ENCODE measurements around the gene TMEM92.
"Not testable (repeated sequence)": the region's sequence is repeated elsewhere in the genome, so short reads cannot be mapped to it uniquely, and the experiment has no call there.

The TMEM92 gene

DNA sequence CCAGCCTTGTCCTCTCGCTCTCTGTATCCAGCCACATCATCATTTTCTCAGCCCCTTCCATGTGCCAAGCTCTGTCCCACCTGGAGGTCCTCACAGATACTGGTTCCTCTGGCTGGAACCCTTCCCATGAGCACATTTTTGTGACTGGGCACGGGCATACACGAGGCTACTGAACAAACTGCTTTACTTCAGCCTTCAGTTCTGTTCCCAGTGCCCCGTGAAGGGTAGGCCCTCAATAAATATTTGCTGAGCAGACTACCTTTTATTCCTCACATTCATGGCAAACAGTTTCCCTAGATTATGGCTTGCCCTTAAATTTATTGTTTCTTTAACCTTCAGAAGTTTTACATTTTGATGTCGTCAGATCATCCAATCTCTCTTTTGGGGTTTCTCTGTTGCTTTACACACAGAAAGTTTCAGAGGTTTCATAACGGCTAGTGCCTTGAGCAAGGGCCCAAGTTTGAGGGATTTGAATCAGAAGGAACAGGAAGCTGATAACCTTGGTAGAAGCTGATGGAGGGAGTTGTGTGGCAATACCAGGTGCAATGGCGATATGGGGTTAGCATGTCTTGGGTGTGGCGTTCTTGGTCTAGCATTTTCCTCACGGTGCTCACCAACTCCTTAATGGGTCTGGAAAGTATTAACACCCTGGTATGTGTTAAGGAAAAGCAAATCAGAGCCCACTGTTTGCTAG is 27.8 kb downstream of the TMEM92 start:
- DNase-seq (ENCODE audit: low read depth), result no peak

DNA sequence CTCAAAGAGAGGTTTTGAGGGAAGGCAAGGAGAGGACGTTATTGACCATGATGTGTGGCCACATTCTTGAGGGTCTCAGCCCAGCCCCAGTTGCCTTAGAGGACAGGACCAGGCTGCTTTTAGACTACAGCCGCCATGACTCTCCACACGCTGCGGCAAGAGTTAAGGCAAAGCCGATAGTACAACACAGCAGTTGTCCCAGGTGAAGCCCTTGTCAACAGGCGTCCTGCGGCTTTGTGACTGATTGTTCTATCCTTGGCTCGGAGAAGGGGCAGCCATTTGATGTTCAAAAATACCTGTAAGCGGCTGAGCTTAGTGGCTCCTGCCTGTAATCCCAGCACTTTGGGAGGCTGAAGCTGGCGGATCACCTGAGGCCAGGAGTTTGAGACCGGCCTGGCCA is 28.8 kb downstream of the TMEM92 start:
- no peak for DNase-seq (ENCODE audit: low read depth)

DNA sequence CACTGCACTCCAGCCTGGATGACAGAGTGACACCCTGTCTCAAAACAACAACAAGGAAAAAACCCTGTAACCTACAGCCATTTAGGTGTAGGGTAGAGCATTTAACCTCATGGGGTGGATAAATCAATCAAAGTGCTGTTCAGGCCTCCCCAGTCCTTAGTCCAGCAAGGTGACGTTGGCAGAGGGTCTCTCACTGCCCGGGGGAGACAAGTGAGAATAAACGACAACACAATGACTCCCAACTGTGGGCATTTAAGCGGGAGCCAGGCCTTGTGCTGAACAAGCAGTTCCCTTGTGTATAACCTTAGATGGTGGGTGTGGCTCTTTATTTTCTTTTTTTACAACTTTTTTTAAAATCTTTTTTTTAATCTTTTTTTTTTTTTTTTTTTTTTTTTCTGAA is 29.3 kb downstream of the TMEM92 start:
- DNase-seq (ENCODE audit: low read depth), result no peak

DNA sequence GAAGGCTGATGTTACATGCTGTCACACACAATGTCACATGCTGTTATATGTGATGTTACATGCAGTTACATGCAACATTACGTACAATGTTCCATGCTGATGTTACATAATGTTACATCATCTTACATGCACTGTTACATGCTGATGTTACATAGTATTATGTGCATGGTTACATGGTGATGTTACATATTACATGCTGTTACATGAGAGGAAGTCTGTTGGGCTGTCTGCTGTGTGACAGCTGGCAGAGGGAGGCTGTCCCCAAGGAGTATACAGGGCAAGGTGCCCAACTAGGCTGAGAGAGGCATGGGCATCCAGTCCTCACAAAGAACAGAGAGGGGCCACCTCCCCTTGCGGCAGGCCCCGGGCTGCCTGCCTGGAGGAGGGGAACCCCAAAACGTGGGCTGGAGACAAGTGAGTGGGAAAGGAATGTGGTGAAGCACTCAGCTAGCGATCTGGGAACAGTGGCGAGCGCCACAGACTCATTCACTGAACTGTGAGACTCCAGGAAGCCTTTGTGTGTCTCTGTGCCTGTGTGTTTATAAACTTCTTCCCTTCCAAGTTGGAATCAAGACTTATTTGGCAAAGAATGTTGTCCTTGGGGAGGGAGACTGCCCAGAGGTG is 30.6 kb downstream of the TMEM92 start:
- DNase-seq (ENCODE audit: low read depth), result no peak

DNA sequence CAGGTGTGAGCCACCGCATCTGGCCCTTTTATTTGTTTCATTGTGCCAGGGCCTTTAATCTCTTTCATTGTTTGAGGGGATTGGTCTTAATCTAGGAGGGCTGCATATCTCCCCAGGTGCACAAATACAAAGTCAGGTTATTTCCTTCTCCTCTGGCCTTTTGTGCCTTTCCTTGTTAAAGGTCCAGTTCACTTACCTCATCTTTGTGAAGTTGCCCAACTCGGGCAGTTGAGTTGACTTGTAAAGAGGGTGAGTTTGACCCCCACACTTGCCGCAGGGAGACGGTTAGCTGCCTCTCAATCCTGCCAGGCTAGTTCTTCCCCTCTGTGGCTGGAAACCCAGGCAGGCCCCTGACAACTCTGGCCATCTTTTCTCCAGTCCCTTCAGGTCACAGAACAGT is 33.4 kb downstream of the TMEM92 start:
- no peak for DNase-seq (ENCODE audit: low read depth)

DNA sequence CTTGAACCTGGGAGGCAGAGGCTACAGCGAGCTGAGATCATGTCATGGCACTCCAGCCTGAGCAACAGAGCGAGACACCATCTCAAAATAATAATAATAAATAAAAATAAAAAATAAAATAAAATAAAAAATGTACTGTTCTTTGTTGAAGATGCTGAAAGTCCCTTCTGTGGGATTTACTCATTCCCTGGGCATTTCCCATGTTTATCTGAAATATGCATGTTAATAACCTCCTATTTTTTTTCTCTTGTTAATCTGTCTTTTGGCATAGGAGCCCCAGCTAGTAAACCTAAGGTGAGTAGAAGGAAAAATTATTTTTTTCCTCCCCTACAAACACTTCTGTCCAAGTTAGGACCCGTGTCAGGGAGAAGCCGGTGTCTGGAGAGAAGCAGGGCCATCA is 34.4 kb downstream of the TMEM92 start:
- no peak for DNase-seq (ENCODE audit: low read depth)

DNA sequence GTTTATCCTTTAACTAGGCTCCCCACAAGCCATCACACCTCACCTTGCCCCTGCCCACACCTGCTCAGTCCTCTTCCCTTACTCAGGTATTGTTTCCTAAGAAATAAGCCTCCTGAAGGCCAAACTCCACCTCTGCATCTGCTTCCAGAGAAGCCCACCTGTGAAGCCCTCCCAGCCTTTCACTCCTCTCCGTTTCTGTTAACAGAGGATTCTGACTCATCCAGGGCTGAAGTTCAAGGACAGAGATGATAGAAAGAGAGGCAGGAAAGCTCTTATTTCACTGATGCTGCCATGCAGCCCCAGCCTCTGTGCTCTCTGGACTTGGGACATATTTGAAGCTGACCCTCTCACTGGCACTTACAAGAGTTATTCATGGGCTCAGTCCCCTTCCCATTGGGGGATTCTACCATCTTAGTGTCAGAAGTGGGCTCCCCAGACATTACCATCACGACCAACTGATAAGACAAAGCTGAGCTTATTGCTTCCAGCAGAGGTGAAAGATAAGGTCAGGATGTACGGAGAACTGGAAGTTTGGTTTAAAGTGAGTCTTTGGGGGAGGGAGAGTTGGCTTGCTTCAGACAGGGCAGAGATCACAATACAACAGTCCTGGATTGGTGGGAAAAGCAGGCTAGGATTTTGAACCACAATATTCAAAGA is 36.3 kb downstream of the TMEM92 start:
- DNase-seq (ENCODE audit: low read depth), result no peak

DNA sequence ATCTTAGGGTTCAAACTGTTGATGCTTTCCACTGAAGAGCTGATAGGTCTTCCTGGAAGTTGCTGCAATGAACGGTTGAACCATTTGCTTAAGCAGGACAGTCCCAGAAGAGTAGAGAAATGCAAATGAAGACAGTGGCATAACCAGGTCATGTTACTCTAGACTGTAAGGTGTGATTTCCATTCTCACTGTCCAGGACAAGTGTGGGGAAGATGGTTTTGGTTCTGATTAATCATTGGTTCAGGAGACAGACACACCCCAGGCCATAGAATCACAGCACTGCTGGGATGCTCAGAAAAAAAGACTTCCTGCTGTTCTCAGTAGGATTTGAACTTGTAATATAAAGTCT is 36.8 kb downstream of the TMEM92 start:
- no peak for DNase-seq (ENCODE audit: low read depth)

DNA sequence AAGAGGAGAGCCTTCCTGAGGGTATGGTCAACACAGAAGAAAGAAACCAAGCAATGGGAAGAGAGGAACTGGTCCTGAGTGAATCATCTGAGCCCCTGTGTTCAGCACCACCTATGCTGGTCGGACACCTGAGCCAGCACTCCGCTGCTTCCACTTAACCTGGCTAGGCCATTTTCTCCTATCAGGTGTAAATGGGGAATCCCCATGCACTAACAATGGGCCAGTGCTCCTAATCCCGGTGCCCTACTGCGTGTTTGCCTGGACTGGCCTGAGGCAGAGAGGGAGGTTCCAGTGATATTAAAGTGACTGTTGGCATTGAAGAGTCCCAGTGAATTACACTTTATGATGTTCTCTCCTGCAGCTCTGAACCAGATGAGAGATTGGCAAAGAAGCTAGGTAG is 37.2 kb downstream of the TMEM92 start:
- DNase-seq (ENCODE audit: low read depth), result no peak

DNA sequence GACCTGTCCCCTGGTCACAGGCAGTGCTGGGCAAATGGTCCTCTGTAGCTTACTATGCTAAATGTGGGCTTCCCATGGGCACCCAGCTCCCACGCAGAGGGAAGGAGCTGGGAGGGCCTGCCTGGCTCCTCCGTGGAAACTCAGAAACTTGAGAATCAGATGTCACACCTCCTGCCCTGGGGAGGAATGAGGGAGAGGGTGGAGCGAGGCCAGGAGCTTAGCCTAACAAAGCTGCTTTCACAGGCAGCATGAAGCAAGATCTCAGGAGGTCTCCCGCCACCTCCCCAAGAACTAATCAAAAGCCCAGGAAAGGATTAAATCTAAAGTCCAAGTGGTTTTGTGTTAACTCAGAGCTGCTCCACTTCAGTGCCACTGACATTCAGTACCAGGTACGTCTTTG is 38.0 kb downstream of the TMEM92 start:
- no peak for DNase-seq (ENCODE audit: low read depth)

DNA sequence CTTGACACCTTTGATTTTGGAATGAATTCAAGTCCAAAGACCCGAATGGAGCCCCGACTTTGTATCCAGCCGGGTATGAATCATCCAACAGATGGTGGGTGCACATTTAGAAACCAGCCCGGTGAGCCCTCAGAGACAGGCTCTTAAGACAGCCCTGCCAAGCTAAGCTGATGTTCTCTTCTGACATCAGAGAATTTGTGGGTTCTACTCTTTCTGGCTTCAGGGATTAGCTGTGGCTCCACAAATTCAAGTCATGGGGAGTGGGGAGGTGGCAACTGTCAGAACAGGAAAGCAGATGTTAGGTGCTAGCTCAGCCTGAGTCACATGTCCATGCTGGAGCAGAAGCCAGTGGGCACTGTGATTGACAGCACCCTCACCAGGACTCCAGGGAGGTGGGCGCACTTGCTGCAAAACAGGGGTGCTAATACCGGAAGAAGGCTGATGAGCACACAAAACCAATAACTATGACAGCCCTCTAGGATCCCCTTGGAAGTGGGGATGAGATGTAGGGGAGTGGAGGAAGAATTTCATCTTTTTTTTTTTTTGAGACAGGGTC is 40.3 kb downstream of the TMEM92 start:
- no peak for DNase-seq (ENCODE audit: low read depth)

DNA sequence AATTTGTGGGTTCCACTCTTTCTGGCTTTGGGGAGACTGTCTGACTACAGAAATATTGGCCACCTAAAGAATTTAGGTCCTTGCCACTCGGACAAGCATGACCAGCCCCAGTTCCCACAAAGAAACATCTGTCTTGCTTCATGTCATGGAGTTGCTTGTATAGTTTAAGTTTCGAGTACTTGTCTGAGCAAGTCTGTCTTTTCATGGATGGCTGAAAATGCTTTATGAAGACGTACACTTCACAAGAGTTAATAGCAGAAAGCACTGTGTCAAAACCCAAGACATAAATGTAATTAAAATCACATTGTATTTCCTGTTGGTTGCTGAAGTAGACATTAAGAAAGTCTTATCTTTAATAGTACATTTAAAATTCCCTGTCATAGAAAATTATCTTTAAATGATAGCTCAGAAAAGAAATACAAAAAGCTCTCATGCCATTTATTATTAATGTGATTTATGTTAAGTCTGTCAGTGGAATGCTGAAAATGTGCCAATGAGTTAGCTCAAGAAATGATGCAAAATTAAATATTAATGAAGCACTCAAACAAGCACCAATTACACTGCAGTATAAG is 41.8 kb downstream of the TMEM92 start:
- DNase-seq (ENCODE audit: low read depth), result no peak

DNA sequence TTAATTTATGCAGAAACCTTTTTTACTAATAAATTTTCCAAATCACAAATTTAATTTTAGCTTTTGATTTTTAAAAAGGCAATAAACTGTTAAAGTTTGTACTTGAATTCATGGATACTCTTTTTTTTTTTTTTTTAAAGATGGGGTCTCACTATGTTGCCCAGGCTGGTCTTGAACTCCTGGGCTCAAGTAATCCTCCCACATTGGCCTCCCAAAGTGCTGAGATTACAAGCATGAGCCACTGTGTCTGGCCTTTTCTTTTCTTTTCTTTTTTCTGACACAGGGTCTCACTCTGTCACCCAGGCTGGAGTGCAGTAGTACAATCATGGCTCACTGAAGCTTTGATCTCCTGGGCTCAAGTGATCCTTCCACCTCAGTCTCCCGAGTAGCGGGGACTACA is 42.4 kb downstream of the TMEM92 start:
- not testable (repeated sequence) for DNase-seq (ENCODE audit: low read depth)

DNA sequence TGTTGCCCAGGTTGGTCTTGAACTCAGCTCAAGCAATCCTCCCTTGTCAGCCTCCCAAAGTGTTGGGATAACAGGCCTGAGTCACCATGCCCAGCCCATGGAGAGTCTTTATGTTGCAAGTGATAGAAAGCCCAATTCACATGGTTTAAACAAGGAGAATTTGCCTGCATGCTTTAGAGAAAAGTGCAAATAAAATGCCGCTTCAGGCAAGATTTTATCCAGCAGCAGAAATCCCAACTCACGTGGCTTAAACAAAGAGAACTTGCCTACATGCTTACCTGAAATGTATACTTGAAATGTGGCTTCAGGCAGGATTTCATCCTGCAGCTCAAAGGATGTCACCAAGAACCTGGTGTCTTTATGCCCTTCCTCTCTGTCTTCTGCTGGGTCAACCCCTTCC is 42.9 kb downstream of the TMEM92 start:
- no peak for DNase-seq (ENCODE audit: low read depth)

DNA sequence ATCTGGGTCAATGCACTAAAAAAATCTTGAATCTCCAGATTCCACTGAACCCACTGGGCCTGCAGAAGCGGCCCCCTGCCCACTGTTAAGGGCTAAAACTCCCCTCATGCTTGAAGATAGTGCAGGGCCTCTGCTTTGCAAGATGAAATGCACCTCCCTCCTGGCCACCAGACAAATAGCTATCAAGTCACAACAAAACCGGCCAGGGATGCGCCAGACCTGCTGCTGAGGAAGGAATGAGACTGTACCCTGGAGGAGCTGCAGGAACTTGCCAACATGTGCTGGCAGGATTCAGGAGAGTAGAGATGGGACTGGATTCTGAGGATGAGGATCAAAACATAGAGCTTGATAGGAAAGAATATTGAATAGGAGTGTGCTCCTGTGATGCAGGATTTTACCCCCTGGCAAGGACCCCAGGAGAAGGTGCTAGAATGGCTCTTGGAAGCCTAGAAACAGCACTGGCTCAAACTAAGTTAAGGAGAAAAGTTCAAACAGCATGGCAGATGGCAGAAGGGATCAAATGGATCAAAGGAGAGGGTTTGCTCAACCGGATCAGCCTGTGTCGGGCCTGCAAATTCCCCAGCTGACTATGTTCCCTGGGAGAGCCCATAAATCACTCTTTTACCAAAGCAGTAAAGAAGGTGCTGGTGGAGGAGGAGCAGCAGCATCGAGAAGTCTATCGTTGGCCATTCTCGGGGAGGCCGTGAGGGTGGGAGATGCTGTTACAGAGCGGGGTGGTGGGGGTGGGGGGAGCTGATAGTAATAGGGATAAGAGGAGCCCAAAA is 44.4 kb downstream of the TMEM92 start:
- DNase-seq (ENCODE audit: low read depth), result no peak

DNA sequence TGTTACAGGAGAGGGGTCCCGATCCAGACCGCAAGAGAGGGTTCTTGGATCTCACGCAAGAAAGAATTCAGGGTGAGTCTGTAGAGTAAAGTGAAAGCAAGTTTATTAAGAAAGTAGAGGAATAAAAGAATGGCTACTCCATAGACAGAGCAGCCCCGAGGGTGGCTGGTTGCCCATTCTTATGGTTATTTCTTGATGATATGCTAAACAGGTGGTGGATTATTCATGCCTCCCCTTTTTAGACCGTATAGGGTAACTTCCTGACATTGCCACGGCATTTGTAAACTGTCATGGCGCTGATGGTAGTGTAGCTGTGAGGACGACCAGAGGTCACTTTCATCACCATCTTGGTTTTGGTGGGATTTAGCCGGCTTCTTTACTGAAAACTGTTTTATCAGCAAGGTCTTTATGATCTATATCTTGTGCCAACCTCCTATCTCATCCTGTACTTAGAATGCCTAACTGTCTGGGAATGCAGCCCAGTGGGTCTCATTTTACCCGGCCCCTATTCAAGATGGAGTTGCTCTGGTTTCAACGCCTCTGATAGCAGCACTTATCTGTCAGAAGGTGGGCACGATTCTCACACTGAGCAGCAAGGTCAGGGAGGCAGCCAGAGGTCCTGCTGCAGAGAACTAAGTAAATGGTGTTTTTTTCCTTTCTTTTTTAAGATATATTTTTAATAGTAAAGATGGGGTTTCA is 45.2 kb downstream of the TMEM92 start:
- no peak for DNase-seq (ENCODE audit: low read depth)

DNA sequence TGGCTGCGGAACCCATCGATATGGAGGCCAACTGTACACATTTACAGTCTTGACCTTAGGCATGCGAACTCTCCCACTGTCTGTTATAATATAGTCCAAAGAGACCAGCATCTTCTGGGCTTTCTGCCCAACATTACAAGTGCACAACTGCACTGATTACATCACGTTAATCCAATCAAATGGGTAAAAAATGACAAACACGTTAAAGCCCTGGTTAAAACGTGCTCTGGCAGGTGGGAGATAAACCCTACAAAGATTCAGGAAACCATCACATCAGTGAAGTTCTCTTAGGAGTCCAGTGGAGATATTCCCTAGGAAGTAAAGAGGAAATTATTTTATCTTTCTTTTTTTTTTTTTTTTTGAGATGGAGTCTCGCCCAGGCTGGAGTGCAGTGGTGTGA is 48.0 kb downstream of the TMEM92 start:
- no peak for DNase-seq (ENCODE audit: low read depth)

DNA sequence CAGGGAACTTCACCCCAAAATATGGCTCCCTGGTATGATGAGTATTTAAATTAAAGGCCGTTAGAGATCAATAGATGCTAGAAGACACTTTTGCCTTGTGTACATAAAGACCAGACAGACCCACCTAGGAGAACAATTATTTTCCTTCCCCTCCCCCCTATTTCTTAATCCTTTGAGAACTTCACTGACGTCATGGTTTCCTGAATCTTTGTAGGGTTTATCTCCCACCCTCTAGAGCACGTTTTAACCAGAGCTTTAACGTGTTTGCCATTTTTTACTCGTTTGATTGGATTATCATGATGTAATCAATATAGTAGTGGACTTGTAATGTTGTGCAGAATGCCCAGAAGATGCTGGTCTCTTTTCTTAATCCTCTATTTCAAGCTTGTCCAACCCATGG is 48.8 kb downstream of the TMEM92 start:
- DNase-seq (ENCODE audit: low read depth), result no peak

DNA sequence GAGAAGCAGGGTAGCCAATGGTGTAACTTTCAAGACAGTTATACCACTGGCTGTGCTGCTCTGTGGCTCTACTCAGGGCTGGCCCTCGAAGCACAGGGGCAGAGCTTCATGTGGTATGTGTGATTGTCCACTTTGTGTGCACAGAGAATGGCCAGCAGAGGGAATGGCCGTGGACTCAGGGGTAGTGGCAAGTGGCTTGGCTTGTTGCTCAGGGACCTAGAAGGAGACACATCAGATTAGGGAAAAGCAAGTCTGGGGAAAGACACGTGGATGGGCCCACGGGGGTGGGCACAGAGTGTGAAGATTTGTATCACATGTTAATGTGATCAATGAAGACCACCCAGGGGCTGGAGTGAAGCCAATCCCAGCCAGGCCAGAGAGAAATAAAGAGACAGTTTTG is 51.6 kb downstream of the TMEM92 start:
- no peak for DNase-seq (ENCODE audit: low read depth)

DNA sequence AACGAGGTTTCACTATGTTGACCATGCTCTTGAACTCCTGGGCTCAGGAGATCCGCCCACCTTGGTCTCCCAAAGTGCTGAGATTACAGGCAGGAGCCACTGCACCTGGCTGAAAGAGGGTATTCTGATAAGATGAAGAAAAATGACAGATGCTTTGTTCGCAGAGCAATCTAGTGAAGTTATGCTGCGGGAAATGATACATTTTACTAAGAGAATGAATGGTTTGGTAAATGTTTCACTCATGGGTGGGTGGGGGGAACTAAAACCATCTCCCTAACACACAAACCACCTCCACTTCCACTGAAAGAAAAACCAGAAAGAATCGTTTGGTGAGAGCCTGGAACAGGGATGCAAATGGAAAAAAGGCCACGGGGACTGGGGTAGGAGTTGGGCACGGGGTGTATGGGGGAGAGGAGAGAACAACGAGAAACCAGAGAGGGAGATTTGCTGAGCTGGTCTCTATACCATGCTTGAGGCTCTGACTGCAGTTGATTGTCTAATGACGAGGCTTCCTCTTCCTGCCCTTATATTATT is 52.6 kb downstream of the TMEM92 start:
- DNase-seq (ENCODE audit: low read depth), result no peak

All from activated gamma-delta T cell treated with anti-CD3 and anti-CD28 coated beads, Interleukin-2, amount 50 U/mL, for 16 hours (primary cell).